Neuronal stem cell (in vitro differentiated cells): ENCODE data around the gene NUP54. TPM values are rescaled to one million over a fixed set of nuclear protein-coding genes. Genes with fewer than 3 reads are reported as not detected.

ENCODE experiments used
- DNase-seq: peaks from one replicate; pipeline ENCODE4 v3.0.0-alpha.2; 2013; ENCODE audit warnings: low spot score
- H2AFZ ChIP-seq: one replicate; pipeline ENCODE4 v1.6.1; 2013; ENCODE audit warnings: mild to moderate bottlenecking, low read length, inconsistent platforms
- H2AK5ac ChIP-seq: 2 replicates; pipeline ENCODE4 v1.6.1; 2013; ENCODE audit warnings: low read depth, mild to moderate bottlenecking, inconsistent platforms, low read length, moderate library complexity, mixed read lengths
- H2BK120ac ChIP-seq: 2 replicates; pipeline ENCODE4 v1.6.1; 2013; ENCODE audit warnings: low read depth, mild to moderate bottlenecking, inconsistent platforms, low read length, moderate library complexity, mixed read lengths
- H2BK12ac ChIP-seq: one replicate; pipeline ENCODE4 v1.6.1; 2013; ENCODE audit warnings: low read length, inconsistent platforms
- H2BK15ac ChIP-seq: 2 replicates; pipeline ENCODE4 v1.6.1; 2013; ENCODE audit warnings: mild to moderate bottlenecking, low read length, inconsistent platforms, mixed read lengths
- H2BK5ac ChIP-seq: one replicate; pipeline ENCODE4 v1.6.1; 2013; ENCODE audit warnings: inconsistent platforms, mild to moderate bottlenecking, low read length, moderate library complexity
- H3K14ac ChIP-seq: one replicate; pipeline ENCODE4 v1.6.1; 2013; ENCODE audit warnings: low read length, inconsistent platforms
- H3K18ac ChIP-seq: 2 replicates; pipeline ENCODE4 v1.6.1; 2013; ENCODE audit warnings: low read length, inconsistent platforms
- H3K23ac ChIP-seq: 2 replicates; pipeline ENCODE4 v1.6.1; 2013; ENCODE audit warnings: low read depth, mild to moderate bottlenecking, mixed read lengths, low read length, inconsistent platforms; ENCODE audit not compliant: poor library complexity
- H3K27ac ChIP-seq: replicated peaks from 3 replicates; pipeline ENCODE4 v1.5.1; 2013; ENCODE audit warnings: low read length, inconsistent platforms
- H3K27me3 ChIP-seq, 3 experiments: 2 replicates each; pipeline ENCODE4 v1.6.1; 2013; ENCODE audit warnings: low read length in 3 of 3, mild to moderate bottlenecking in 2 of 3, inconsistent platforms in 1 of 3, low read depth in 1 of 3, mixed read lengths in 1 of 3, moderate library complexity in 1 of 3; ENCODE audit not compliant: control insufficient read depth in 3 of 3, insufficient read depth in 3 of 3
- H3K36me3 ChIP-seq, 2 donors: replicated peaks in 1 of 2; 2 replicates each; pipeline ENCODE4 v1.6.1; 2013; ENCODE audit warnings: low read length in 2 of 2; ENCODE audit not compliant: control insufficient read depth in 2 of 2, insufficient read depth in 2 of 2
- H3K4ac ChIP-seq: 2 replicates; pipeline ENCODE4 v1.6.1; 2013; ENCODE audit warnings: inconsistent platforms, mild to moderate bottlenecking, low read length, moderate library complexity
- H3K4me1 ChIP-seq, 2 donors: 1 replicate in 1 of 2; 2 replicates in 1 of 2; pipeline ENCODE4 v1.6.1; 2013; ENCODE audit warnings: low read length in 2 of 2, low read depth in 1 of 2; ENCODE audit not compliant: control insufficient read depth in 2 of 2, insufficient read depth in 1 of 2
- H3K4me2 ChIP-seq: one replicate; pipeline ENCODE4 v1.6.1; 2013; ENCODE audit warnings: mild to moderate bottlenecking, low read length, inconsistent platforms; ENCODE audit not compliant: insufficient read depth, poor library complexity, severe bottlenecking
- H3K4me3 ChIP-seq, 2 donors: 2 replicates each; pipeline ENCODE4 v1.5.1; 2013; ENCODE audit warnings: low read length in 2 of 2, mild to moderate bottlenecking in 2 of 2, inconsistent platforms in 1 of 2, moderate library complexity in 1 of 2
- H3K79me1 ChIP-seq: one replicate; pipeline ENCODE4 v1.6.1; 2013; ENCODE audit warnings: low read depth, mild to moderate bottlenecking, inconsistent platforms, low read length, moderate library complexity
- H3K9ac ChIP-seq: one replicate; pipeline ENCODE4 v1.6.1; 2013; ENCODE audit warnings: mild to moderate bottlenecking, low read depth, low read length, inconsistent platforms; ENCODE audit not compliant: poor library complexity
- H3K9me3 ChIP-seq, 2 donors: replicated peaks in 1 of 2; 2 replicates each; pipeline versions ENCODE3 to v1.6.1; 2013; ENCODE audit warnings: low read length in 2 of 2, mild to moderate bottlenecking in 2 of 2, inconsistent platforms in 1 of 2, low read depth in 1 of 2, mixed read lengths in 1 of 2, moderate library complexity in 1 of 2; ENCODE audit not compliant: control insufficient read depth in 2 of 2, insufficient read depth in 1 of 2
- H4K8ac ChIP-seq: one replicate; pipeline ENCODE4 v1.6.1; 2013; ENCODE audit warnings: low read depth, mild to moderate bottlenecking, inconsistent platforms, low read length, moderate library complexity
- H4K91ac ChIP-seq: one replicate; pipeline ENCODE4 v1.6.1; 2013; ENCODE audit warnings: low read length, low read depth, mild to moderate bottlenecking, inconsistent platforms; ENCODE audit not compliant: poor library complexity
- WGBS, 2 donors: extraction: QIAGEN DNeasy Blood & Tissue Kit; methylation state at CpG; one replicate each; pipeline ENCODE4 v1.1.7; 2013; ENCODE audit warnings: missing lambda C conversion rate in 2 of 2, mixed read lengths in 1 of 2; ENCODE audit not compliant: insufficient read length in 2 of 2, insufficient replicate concordance in 1 of 2; ENCODE audit errors: extremely low coverage in 2 of 2; 5-methylcytosine and 5-hydroxymethylcytosine counted together
- polyA plus RNA-seq, 2 experiments: library from polyadenylated mRNA; stranded (reverse); fragments of 200-250 nt; gene quantifications; one replicate each; pipeline ENCODE4 v1.2.3, GENCODE V29; 2013

NUP54 gene
- polyA plus RNA-seq (2013, experiment 1 of 2), result 49.9 TPM
- 48.7 TPM for polyA plus RNA-seq (2013, experiment 2 of 2)

- Histone ChIP-seq H2BK12ac (peak within 1 kb of the TSS; percentile 41), H2BK15ac (peak within 1 kb of the TSS; percentile 49), H2AFZ (peak within 1 kb of the TSS; percentile 89), H2BK5ac (peak within 1 kb of the TSS; percentile 95), H3K4me1 (peaks cover 0 to 10% of the 10 kb centered on the region in 2 donors), H3K9ac (peak within 1 kb of the TSS; percentile 88), H2AK5ac (peak within 1 kb of the TSS; percentile 75), H3K27ac (peak within 1 kb of the TSS; percentile 95), H3K4ac (no peak within 1 kb of the TSS), H3K23ac (peak within 1 kb of the TSS; percentile 98), H2BK120ac (peak within 1 kb of the TSS; percentile 47), H3K4me2 (peak within 1 kb of the TSS; percentile 87), H4K8ac (peak within 1 kb of the TSS; percentile 53), H3K27me3 (no peaks in the 10 kb centered on the region), H3K9me3 (no peaks in the 10 kb centered on the region), H3K18ac (peak within 1 kb of the TSS; percentile 97), H4K91ac (peak within 1 kb of the TSS; percentile 81), H3K4me3 (peak within 1 kb of the TSS; percentile 85 to 98), H3K14ac (peak within 1 kb of the TSS; percentile 75), H3K79me1 (peaks cover 10% of the 10 kb centered on the region), H3K36me3 (peaks cover 3 to 22% of the 10 kb centered on the region in 2 donors)
- DNase-seq, result peak; percentile 92
- WGBS, 2 donors, result no CpG with 5 or more reads among the region's 47 CpGs
Measured at GRCh38 chr4:76148142-76148865, at the start of gene NUP54. Gene NUP54, minus strand, starts transcription at chr4:76148397. Its CDS starts 23 bp downstream, at chr4:76148374.

DNA sequence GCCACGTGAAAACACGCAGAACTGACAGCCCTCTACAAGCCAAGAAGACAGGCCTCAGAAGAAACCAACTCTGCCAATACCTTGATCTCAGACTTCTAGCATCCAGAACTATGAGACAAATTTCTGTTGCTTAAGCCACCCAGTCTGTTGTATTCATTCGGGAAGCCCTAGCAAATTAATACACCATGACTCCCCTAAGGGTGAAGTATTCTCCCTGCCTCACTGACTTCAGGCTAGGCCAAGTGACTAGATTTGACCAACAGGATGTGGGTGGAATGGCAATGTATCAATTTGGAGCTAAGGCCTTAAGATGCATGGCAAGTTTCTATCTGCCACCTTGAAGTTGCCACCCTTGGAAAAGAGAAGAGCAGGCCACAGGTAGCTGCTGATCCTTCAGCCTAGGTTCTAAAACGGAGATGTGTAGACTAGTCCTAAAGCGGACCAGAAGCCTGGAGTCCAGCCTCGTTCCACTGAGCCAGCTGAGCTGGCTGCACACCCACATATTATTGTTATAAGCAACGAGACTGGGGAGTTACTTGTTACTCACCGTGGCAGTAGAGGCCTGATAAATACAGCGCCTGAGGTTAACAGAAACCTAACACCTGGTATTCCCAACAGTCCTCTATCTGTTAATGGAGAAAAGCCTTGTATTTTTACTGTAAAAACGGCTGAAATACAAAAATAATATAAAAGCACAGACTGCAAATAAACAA, 49.0 kb upstream of the NUP54 start:
- H2BK120ac ChIP-seq, result no peak overlapping the region
- H4K8ac ChIP-seq, result no peak overlapping the region
- no peak overlapping the region for H3K23ac ChIP-seq
- H2BK5ac ChIP-seq, result no peak overlapping the region
- H3K9me3 ChIP-seq, result peaks cover 0 to 3% of the 10 kb centered on the region in 2 donors
- no peak overlapping the region for H3K4me3 ChIP-seq
- no peak overlapping the region for H2BK15ac ChIP-seq
- no peaks in the 10 kb centered on the region for H3K79me1 ChIP-seq
- H2AFZ ChIP-seq, result no peak overlapping the region
- DNase-seq, result no peak
- peaks cover 7 to 11% of the 10 kb centered on the region in 2 donors for H3K4me1 ChIP-seq
- peaks cover 7 to 42% of the 10 kb centered on the region in 2 donors for H3K36me3 ChIP-seq
- H4K91ac ChIP-seq, result no peak overlapping the region
- H3K4ac ChIP-seq, result no peak overlapping the region
- no peak overlapping the region for H3K9ac ChIP-seq
- H3K4me2 ChIP-seq, result no peak overlapping the region
- H2AK5ac ChIP-seq, result no peak overlapping the region
- no peak overlapping the region for H2BK12ac ChIP-seq
- H3K27ac ChIP-seq, result no peak overlapping the region
- no peak overlapping the region for H3K14ac ChIP-seq
- no CpG with 5 or more reads among the region's 10 CpGs for WGBS, 2 donors
- no peak overlapping the region for H3K18ac ChIP-seq
- no peaks in the 10 kb centered on the region for H3K27me3 ChIP-seq

GRCh38 chr4:76196376-76196775, 48.2 kb upstream of the NUP54 start:
- H2BK15ac ChIP-seq, result no peak overlapping the region
- H3K14ac ChIP-seq, result no peak overlapping the region
- peaks cover 7 to 11% of the 10 kb centered on the region in 2 donors for H3K4me1 ChIP-seq
- no peak overlapping the region for H2AFZ ChIP-seq
- no peak overlapping the region for H3K4me2 ChIP-seq
- H3K36me3 ChIP-seq, result peaks cover 11 to 49% of the 10 kb centered on the region in 2 donors
- no peaks in the 10 kb centered on the region for H3K79me1 ChIP-seq
- peaks cover 0 to 8% of the 10 kb centered on the region in 2 donors for H3K9me3 ChIP-seq
- H3K23ac ChIP-seq, result no peak overlapping the region
- no peak overlapping the region for H3K4me3 ChIP-seq
- H2AK5ac ChIP-seq, result no peak overlapping the region
- no peak overlapping the region for H2BK120ac ChIP-seq
- H3K9ac ChIP-seq, result no peak overlapping the region
- no peak for DNase-seq
- no peak overlapping the region for H3K27ac ChIP-seq
- H2BK12ac ChIP-seq, result no peak overlapping the region
- H3K27me3 ChIP-seq, result no peaks in the 10 kb centered on the region
- H2BK5ac ChIP-seq, result no peak overlapping the region
- H3K4ac ChIP-seq, result no peak overlapping the region
- no peak overlapping the region for H4K91ac ChIP-seq
- H4K8ac ChIP-seq, result no peak overlapping the region
- no peak overlapping the region for H3K18ac ChIP-seq
- no CpG with 5 or more reads among the region's 2 CpGs for WGBS, 2 donors

DNA sequence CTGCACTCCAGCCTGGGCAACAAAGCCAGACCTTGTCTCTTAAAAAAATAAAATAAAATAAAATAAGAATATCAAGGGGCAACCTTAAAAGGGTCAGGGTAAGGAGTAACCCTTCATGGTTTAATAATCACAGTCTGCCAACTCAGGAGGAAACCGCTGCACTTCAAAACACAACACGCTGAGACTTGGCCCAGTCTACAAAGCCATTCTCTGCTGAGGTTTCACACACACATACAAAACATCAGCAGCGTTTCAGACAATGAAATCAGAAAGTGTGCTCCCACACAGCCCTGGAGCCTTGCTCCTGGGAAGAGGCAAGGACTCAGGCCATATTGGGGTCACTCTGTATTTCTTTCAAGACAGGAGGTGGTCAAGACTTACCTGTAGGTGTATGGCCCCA, 47.1 kb upstream of the NUP54 start:
- no peak for DNase-seq
- no peak overlapping the region for H3K23ac ChIP-seq
- H3K18ac ChIP-seq, result no peak overlapping the region
- no peak overlapping the region for H4K8ac ChIP-seq
- no peak overlapping the region for H2AFZ ChIP-seq
- peaks cover 11 to 56% of the 10 kb centered on the region in 2 donors for H3K36me3 ChIP-seq
- peaks cover 0 to 13% of the 10 kb centered on the region in 2 donors for H3K9me3 ChIP-seq
- no peak overlapping the region for H2AK5ac ChIP-seq
- no peaks in the 10 kb centered on the region for H3K79me1 ChIP-seq
- H2BK12ac ChIP-seq, result no peak overlapping the region
- H3K27ac ChIP-seq, result no peak overlapping the region
- no peak overlapping the region for H3K9ac ChIP-seq
- H2BK120ac ChIP-seq, result no peak overlapping the region
- H3K14ac ChIP-seq, result no peak overlapping the region
- no peak overlapping the region for H3K4me3 ChIP-seq
- H3K27me3 ChIP-seq, result no peaks in the 10 kb centered on the region
- no peak overlapping the region for H2BK5ac ChIP-seq
- no peak overlapping the region for H4K91ac ChIP-seq
- peaks cover 7 to 11% of the 10 kb centered on the region in 2 donors for H3K4me1 ChIP-seq
- no peak overlapping the region for H3K4ac ChIP-seq
- no peak overlapping the region for H2BK15ac ChIP-seq
- no CpG with 5 or more reads among the region's 3 CpGs for WGBS, 2 donors
- no peak overlapping the region for H3K4me2 ChIP-seq
